Measurements from ENCODE around the gene ENTHD1.

DNA sequence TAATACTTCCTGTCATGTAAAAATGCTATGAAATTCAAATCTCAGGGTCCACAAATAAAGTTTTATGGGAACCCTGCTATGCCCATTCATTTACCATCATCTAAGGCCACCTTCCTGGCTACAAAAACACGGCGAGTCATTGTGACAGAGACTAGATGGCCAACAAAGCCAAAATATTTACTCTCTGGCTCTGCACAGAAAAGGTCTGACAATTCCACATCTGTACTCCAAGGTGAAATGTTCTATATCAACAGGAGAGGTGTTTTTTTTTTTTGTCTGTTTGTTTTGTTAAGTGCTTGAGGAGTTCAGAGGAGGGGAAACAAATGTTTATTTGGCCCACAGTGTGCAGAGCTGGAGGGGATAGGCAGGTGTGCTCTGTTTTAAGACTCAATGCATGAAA is 48.0 kb upstream of the ENTHD1 start:
- TF ChIP-seq, protein P1, sequence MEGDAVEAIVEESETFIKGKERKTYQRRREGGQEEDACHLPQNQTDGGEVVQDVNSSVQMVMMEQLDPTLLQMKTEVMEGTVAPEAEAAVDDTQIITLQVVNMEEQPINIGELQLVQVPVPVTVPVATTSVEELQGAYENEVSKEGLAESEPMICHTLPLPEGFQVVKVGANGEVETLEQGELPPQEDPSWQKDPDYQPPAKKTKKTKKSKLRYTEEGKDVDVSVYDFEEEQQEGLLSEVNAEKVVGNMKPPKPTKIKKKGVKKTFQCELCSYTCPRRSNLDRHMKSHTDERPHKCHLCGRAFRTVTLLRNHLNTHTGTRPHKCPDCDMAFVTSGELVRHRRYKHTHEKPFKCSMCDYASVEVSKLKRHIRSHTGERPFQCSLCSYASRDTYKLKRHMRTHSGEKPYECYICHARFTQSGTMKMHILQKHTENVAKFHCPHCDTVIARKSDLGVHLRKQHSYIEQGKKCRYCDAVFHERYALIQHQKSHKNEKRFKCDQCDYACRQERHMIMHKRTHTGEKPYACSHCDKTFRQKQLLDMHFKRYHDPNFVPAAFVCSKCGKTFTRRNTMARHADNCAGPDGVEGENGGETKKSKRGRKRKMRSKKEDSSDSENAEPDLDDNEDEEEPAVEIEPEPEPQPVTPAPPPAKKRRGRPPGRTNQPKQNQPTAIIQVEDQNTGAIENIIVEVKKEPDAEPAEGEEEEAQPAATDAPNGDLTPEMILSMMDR (conservative IDR thresholded peaks at IDR 0.05), result no peak
- TF ChIP-seq ZFX (IDR thresholded peaks at IDR 0.05), result no peak

All from C4-2B (cell line).